ENCODE results near the gene PUM1.
A peak's percentile ranks its signal among the peaks of the same experiment; 100 is the strongest.

PUM1 gene

GRCh38 chr1:30923597-30923996 is 141.9 kb downstream of the PUM1 start:
- DNase-seq, result peak; percentile 59

- peak; percentile 61 for DNase-seq
Observed at GRCh38 chr1:30920827-30921226, 144.7 kb downstream of the PUM1 start.

- peak; percentile 61 for DNase-seq
Observed at GRCh38 chr1:30919025-30919881, 146.3 kb downstream of the PUM1 start.

GRCh38 chr1:30916296-30916695 is 149.2 kb downstream of the PUM1 start:
- no peak for DNase-seq

GRCh38 chr1:30915491-30916230 is 149.9 kb downstream of the PUM1 start:
- DNase-seq, result no peak

- DNase-seq, result no peak
Observed at GRCh38 chr1:30914931-30915330, 150.6 kb downstream of the PUM1 start.

- no peak for DNase-seq
Observed at GRCh38 chr1:30914587-30914922, 151.0 kb downstream of the PUM1 start.

GRCh38 chr1:30912913-30913652 is 152.4 kb downstream of the PUM1 start:
- DNase-seq, result no peak

- no peak for DNase-seq
Observed at GRCh38 chr1:30912224-30912623, 153.3 kb downstream of the PUM1 start.

- peak; percentile 79 for DNase-seq
Observed at GRCh38 chr1:30911059-30911954, 154.2 kb downstream of the PUM1 start.

GRCh38 chr1:30909365-30910068 is 156.0 kb downstream of the PUM1 start:
- DNase-seq, result no peak

GRCh38 chr1:30908696-30909364 is 156.7 kb downstream of the PUM1 start, which contains the start of gene SDC3:
TSS of gene SDC3 (minus strand) at chr1:30908758. CDS start at chr1:30908586, 172 bp downstream.
- DNase-seq, result peak; percentile 50

- DNase-seq, result no peak
Observed at GRCh38 chr1:30908316-30908695, 157.2 kb downstream of the PUM1 start.

- DNase-seq, result no peak
Observed at GRCh38 chr1:30907481-30908315, 157.8 kb downstream of the PUM1 start.

- DNase-seq, result no peak
Observed at GRCh38 chr1:30906631-30907441, 158.7 kb downstream of the PUM1 start.

- DNase-seq, result no peak
Observed at GRCh38 chr1:30905916-30906620, 159.4 kb downstream of the PUM1 start.

GRCh38 chr1:30905403-30905802 is 160.1 kb downstream of the PUM1 start:
- no peak for DNase-seq

- DNase-seq, result no peak
Observed at GRCh38 chr1:30904962-30905335, 160.6 kb downstream of the PUM1 start.

Data from fibroblast of skin of back (primary cell).